GM12801 (cell line): ENCODE data around the gene CDC14A.

Source experiments
- CTCF ChIP-seq: IDR thresholded peaks from one replicate; pipeline ENCODE4 v1.5.1; 2011; ENCODE audit warnings: control low read depth; ENCODE audit not compliant: insufficient read length; ENCODE audit errors: extremely low read depth

The CDC14A gene

DNA sequence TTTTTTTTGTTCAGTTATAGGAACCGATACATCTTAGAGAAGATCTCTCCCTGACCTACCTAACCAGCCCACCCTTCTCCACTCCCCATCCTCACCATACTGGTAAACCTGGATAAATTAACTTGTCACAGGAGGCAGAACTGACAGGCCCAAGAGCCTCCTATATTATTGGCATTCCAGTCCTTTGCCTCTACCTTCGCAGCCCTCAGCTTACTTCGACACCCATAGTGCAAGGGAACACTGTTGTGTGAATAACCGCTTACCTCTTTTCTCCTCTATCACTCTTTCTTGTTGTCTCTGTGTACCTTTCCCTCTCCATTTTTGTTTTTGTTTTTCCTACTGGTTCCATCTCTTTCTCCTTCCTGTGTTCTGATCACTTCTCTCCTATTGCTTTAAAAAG is 58.7 kb downstream of the CDC14A start:
- no peak for TF ChIP-seq CTCF

GRCh38 chr1:100411574-100411973 is 59.3 kb downstream of the CDC14A start:
- TF ChIP-seq CTCF, result no peak

DNA sequence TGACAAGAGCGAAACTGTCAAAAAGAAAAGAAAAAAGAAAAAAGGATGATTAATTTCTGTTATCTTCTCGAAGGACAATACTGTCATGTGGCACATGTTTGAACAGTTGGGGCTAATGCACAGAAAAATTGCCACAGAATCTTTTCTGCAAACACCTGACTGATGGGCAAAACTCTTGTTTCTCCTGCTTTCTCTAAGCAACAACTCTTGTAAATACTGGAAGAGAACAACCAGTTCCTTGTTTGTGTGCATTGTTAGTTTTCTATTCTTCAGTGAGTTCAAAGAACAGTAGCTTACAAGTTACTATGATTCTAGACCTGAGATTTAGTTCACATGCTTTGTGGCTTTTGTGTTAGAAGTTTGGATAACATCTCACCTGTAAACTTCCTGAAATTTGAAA is 60.7 kb downstream of the CDC14A start:
- no peak for TF ChIP-seq CTCF

DNA sequence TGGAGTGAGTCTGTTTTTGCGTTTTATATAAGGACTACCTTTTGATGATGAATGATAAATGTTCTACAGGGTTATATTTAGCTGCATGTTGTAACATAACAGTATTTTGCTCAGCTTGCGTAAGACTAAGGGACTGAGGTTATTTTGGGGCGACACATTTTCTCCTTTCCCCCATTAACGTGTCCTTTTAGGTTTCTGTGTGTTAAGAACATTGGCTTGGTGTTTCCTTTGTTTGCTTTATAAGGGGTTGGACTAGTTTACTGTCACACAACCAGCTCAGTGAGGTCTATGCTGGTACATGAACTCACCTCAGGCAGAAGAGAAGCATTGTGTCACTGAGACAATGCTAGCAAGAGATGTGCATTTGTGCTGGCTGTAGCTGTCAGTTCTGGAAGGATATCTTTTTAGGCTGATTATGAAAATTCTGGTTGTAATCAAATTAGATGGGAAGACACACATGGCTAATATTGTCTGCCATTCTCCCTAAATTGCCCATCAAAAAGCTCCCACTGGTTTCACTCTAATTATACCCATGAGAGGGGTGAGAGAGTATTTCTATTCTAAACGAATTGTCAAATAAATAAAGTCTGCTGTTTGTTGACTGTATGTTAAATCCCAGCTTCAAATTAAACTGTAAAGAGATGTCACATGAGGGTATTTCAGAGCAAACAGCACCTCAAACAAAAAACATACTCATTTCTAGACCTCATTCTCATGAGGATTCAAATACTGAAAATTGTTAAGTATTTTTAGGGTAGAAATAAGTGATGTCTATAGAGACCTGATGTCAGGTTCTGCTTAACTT is 62.6 kb downstream of the CDC14A start:
- no peak for TF ChIP-seq CTCF

DNA sequence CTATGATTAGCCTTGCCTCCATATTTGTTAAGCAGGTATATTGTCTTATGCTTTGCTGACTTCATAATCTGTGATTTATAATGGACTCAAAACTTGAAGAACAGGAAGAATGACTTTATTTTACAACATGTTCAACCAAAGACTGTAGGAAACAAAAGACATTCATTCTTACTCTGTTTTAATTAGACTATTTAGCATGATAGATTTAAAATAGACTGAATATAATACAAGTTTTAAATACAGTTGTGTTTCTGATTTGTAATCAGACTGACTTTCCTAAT is 63.1 kb downstream of the CDC14A start:
- TF ChIP-seq CTCF, result no peak

DNA sequence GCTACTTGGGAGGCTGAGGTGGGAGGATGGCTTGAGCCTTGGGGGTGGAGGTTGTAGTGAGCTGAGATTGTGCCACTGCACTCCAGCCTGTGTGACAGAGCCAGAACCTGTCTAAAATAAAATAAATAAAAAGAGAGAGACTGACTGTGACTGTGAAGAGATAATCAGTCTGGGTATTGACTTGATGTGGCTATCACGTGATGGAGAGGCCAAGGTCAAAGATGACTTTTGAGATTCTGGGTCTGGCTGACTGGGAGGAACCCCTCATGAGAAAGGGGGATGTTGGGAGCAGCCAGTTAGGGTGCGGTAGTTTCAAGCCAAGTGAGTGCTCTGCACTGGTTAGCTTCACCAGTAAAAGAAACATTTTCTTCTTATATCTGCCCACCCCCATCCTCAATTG is 66.8 kb downstream of the CDC14A start:
- no peak for TF ChIP-seq CTCF

- no peak for TF ChIP-seq CTCF
Observed at GRCh38 chr1:100422065-100422464, 69.8 kb downstream of the CDC14A start.
